ENCODE results near the gene NPDC1. TPM values are rescaled to one million over a fixed set of nuclear protein-coding genes. Genes with fewer than 3 reads are reported as not detected.

The NPDC1 gene
- total RNA-seq, 4 donors from 2014 or later, result 45.3 to 119 (median 91.5) TPM

DNA sequence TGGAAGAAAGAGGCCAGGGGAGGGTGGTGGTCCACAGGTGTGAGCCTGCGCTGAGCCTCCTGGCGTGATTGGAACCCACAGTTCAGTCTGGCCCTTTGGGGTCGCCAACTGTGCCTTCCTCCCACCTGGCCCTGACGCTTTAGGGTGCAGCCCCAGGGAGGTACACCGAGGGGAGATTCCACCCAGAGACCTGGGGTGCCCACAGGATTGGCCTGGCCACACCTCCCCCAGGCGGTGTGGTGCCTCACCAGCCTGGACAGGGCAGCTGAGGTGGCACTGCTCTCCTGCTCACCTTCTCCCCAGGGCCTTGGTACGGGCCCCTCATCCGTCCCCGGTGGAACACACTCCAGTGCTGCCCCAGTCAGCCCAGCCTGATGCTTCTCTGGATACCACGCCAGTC, 48.6 kb downstream of the NPDC1 start:
- H3K4me1 ChIP-seq, result peaks cover 27 to 48% (median 43%) of the 10 kb centered on the region in 4 donors
- 91% methylated on average over 7 of the region's 10 CpGs for WGBS

DNA sequence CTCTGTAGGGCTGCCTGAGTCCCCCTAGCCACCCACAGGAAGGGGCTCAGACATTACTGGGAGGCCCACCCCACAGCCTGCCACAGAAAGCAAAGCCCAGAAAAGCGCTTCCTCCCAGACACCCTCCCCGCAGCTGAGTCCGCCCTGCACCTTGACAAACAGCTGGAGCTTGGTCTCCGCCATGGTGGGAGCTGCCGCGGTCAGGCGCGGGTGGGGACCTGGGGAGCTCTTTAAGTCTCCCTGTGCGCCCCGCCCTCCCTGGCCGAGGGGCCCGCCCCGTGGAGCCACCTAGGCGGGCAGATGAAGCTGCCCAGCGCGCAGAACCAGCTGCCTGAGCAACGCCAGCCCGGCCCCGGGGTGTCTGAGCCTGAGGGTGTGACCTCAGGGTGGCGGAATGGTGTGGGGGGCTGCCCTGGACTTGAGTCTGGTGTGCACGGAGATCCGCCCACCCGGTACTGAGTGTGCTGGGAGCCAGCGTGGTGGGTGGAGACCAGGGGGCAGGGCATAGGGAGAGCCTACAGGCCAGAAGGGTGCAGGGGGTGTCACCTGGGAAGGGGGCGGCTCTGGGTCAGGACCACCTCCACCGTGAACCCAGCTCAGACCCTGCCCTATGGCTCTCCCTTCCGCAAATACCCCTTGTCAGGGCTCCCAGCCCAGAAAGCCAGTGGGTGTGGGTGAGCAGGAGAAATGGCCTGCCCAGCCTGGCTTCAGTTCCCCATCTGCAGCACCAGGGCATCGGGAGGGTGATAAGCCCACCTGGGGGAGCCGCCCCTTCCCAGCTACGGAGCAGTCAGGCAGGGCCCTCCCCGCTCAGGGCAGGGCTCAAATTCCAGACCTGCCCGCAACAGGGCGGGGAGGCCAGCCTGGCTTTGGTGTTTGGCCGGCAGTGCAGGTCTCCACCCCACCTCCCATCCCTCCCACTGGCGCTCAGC, 49.4 kb downstream of the NPDC1 start, which contains the start of gene CLIC3:
CLIC3 (minus strand) TSS at position 208 of the 932 bp plus-strand sequence; CDS start at position 183, 25 bp downstream.
- no peak within 1 kb of the TSS for H3K27ac ChIP-seq (replicated peaks in 1 of 4)
- TF ChIP-seq EP300 (IDR thresholded peaks at IDR 0.05), result no peak
- TF ChIP-seq POLR2A (IDR thresholded peaks at IDR 0.05; ENCODE audit: low read depth), result no peak
- no peak for TF ChIP-seq POLR2AphosphoS5 (IDR thresholded peaks at IDR 0.05)
- TF ChIP-seq, protein P1, sequence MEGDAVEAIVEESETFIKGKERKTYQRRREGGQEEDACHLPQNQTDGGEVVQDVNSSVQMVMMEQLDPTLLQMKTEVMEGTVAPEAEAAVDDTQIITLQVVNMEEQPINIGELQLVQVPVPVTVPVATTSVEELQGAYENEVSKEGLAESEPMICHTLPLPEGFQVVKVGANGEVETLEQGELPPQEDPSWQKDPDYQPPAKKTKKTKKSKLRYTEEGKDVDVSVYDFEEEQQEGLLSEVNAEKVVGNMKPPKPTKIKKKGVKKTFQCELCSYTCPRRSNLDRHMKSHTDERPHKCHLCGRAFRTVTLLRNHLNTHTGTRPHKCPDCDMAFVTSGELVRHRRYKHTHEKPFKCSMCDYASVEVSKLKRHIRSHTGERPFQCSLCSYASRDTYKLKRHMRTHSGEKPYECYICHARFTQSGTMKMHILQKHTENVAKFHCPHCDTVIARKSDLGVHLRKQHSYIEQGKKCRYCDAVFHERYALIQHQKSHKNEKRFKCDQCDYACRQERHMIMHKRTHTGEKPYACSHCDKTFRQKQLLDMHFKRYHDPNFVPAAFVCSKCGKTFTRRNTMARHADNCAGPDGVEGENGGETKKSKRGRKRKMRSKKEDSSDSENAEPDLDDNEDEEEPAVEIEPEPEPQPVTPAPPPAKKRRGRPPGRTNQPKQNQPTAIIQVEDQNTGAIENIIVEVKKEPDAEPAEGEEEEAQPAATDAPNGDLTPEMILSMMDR (IDR thresholded peaks at IDR 0.05), result no peak
- H3K4me1 ChIP-seq, result peaks cover 27 to 53% (median 45%) of the 10 kb centered on the region in 4 donors
- H3K9me3 ChIP-seq, result no peaks in the 10 kb centered on the region
- DNase-seq (ENCODE audit: extremely low spot score), result peak; percentile 93
- peaks cover 0 to 60% (median 14%) of the 10 kb centered on the region in 4 donors for H3K27me3 ChIP-seq
- peaks cover 4 to 18% (median 14%) of the 10 kb centered on the region in 4 donors for H3K36me3 ChIP-seq
- intact Hi-C loops (cut with DNase I), result no loop called here
- 44% methylated on average over 10 of the region's 35 CpGs for WGBS
- peak within 1 kb of the TSS in 3 of 4 donors; percentile 12 to 38 (median 15) for H3K4me3 ChIP-seq

More for the DNA sequence above, 48.6 kb downstream of the NPDC1 start:
- Histone ChIP-seq H3K9me3 (no peaks in the 10 kb centered on the region), H3K27ac (replicated peaks in 1 of 4) (no peak overlapping the region), H3K27me3 (peaks cover 0 to 60% (median 14%) of the 10 kb centered on the region in 4 donors), H3K4me3 (no peak overlapping the region), H3K36me3 (peaks cover 4 to 18% (median 14%) of the 10 kb centered on the region in 4 donors)
- DNase-seq (ENCODE audit: extremely low spot score), result no peak
- TF ChIP-seq, protein P1 (IDR thresholded peaks at IDR 0.05), result no peak
- no peak for TF ChIP-seq POLR2A (IDR thresholded peaks at IDR 0.05; ENCODE audit: low read depth)
- no peak for TF ChIP-seq EP300 (IDR thresholded peaks at IDR 0.05)
- no peak for TF ChIP-seq POLR2AphosphoS5 (IDR thresholded peaks at IDR 0.05)
- intact Hi-C loops (cut with DNase I), result no loop called here

DNA sequence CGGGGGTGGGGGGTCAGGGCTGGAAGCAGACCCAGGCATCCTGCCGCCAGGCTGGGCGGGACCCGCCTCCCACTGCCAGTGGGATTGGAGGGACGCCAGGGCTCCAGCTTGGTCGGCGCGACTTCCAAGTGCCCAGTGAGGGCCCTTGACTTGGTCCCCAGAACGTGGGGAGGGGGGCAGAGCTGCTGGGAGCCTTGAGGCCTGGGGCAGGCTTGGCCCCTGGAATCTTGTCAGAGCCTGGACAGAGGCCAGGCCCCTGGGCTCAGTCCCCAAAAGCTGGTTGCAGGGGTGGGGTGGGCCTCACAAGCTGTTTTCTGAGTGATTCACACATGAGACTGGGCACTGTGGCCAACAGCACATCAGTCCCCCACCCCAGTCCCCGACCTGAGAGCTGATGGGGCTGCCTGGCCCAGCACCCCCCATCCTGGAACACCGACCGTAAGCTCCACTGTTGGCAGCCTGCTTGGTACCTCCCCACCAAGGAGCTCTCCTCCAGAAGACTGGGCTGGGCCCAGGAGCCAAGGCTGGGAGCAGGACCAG, 50.1 kb downstream of the NPDC1 start:
- Histone ChIP-seq H3K36me3 (peaks cover 4 to 18% (median 14%) of the 10 kb centered on the region in 4 donors), H3K4me1 (peaks cover 32 to 57% (median 48%) of the 10 kb centered on the region in 4 donors), H3K4me3 (peak overlapping the region in 3 of 4 donors; percentile 10 to 38 (median 12)), H3K27me3 (peaks cover 0 to 60% (median 14%) of the 10 kb centered on the region in 4 donors), H3K27ac (replicated peaks in 1 of 4) (no peak overlapping the region), H3K9me3 (no peaks in the 10 kb centered on the region)
- DNase-seq (ENCODE audit: extremely low spot score), result no peak
- intact Hi-C loops (cut with DNase I), result no loop called here
- TF ChIP-seq POLR2A (IDR thresholded peaks at IDR 0.05; ENCODE audit: low read depth) (no peak), EP300 (IDR thresholded peaks at IDR 0.05) (no peak), POLR2AphosphoS5 (IDR thresholded peaks at IDR 0.05) (no peak)
- TF ChIP-seq, protein P1 (IDR thresholded peaks at IDR 0.05), result no peak
- WGBS, result 22% methylated on average over 6 of the region's 12 CpGs

DNA sequence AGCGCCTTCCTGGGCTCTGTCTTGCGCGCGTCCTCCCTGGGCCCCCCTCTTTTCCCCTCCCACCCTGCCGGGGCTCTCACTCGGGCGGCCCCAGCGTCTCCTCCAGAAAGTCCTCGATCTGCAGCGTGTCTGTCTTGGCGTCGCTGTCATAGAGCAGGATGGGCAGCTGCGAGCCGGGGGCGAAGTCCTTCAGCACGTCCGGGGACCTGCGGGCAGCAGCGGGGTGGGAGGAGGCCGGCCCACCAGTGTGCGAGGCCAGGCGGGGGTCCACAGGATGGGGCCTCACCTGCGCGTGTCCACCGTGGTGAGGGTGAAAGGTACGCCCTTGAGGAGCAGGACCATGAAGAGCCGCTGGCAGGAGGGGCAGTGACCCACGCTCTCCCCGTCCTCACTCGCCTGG, 50.6 kb downstream of the NPDC1 start:
- WGBS, result 40% methylated on average over 20 of the region's 30 CpGs
- Histone ChIP-seq H3K36me3 (peaks cover 4 to 18% (median 14%) of the 10 kb centered on the region in 4 donors), H3K27ac (replicated peaks in 1 of 4) (no peak overlapping the region), H3K4me1 (peaks cover 32 to 57% (median 48%) of the 10 kb centered on the region in 4 donors), H3K27me3 (peaks cover 0 to 60% (median 14%) of the 10 kb centered on the region in 4 donors), H3K4me3 (peak overlapping the region in 3 of 4 donors; percentile 4 to 38 (median 10)), H3K9me3 (no peaks in the 10 kb centered on the region)
- intact Hi-C loops (cut with DNase I), result no loop called here
- TF ChIP-seq POLR2A (IDR thresholded peaks at IDR 0.05; ENCODE audit: low read depth), result no peak
- no peak for TF ChIP-seq POLR2AphosphoS5 (IDR thresholded peaks at IDR 0.05)
- TF ChIP-seq, protein P1 (IDR thresholded peaks at IDR 0.05), result no peak
- TF ChIP-seq EP300 (IDR thresholded peaks at IDR 0.05), result no peak
- DNase-seq (ENCODE audit: extremely low spot score), result no peak
